Sigmoid colon (tissue), 7 donors: ENCODE measurements around the gene JMJD1C. TPM values are rescaled to one million over a fixed set of nuclear protein-coding genes. Genes with fewer than 3 reads are reported as not detected.

Experiments
- DNase-seq: peaks from one replicate; pipeline ENCODE4 v3.0.0-alpha.2; 2019
- H3K27ac ChIP-seq, 4 donors: fragments of 200-600 bp; sonication (generic); one replicate each; pipeline ENCODE4 v1.5.1; 2016 to 2019; ENCODE audit warnings: mild to moderate bottlenecking in 1 of 4
- H3K27me3 ChIP-seq, 3 donors: fragments of 200-600 bp; sonication (generic); one replicate each; pipeline ENCODE4 v1.5.1; 2019; ENCODE audit warnings: mild to moderate bottlenecking in 1 of 3
- H3K36me3 ChIP-seq, 4 donors: fragments of 200-600 bp; sonication (generic); one replicate each; pipeline ENCODE4 v1.5.1; 2016 to 2019
- H3K4me1 ChIP-seq, 4 donors: fragments of 200-600 bp; sonication (generic); one replicate each; pipeline ENCODE4 v1.5.1; 2017 to 2019
- H3K4me3 ChIP-seq, 4 donors: fragments of 200-600 bp; sonication (generic); one replicate each; pipeline ENCODE4 v1.5.1; 2017 to 2019; ENCODE audit warnings: mild to moderate bottlenecking in 2 of 4, moderate library complexity in 1 of 4
- H3K9me3 ChIP-seq, 4 donors: fragments of 200-600 bp in 3 of 4; sonication (generic) in 3 of 4; one replicate each; pipeline versions ENCODE4 v1.5.1 to v1.6.1; 2013 to 2019
- EP300 ChIP-seq, 4 donors: sonication (generic); formaldehyde crosslinking; IDR thresholded peaks; one replicate each; pipeline ENCODE4 v1.6.1; 2017; ENCODE audit warnings: antibody characterized with exemption in 4 of 4
- POLR2A ChIP-seq, 2 donors: fragments of 450-650 bp; IDR thresholded peaks; one replicate each; pipeline ENCODE4 v1.6.1; 2016; ENCODE audit warnings: antibody characterized with exemption in 2 of 2, mild to moderate bottlenecking in 2 of 2, moderate library complexity in 2 of 2
- POLR2AphosphoS5 ChIP-seq, 4 donors: sonication (generic); formaldehyde crosslinking; IDR thresholded peaks; one replicate each; pipeline ENCODE4 v1.6.1; 2017; ENCODE audit warnings: antibody characterized with exemption in 4 of 4
- WGBS, 2 donors: extraction: QIAGEN DNeasy Blood & Tissue Kit; methylation state at CpG; one replicate each; pipeline ENCODE4 v1.1.7; 2013; 5-methylcytosine and 5-hydroxymethylcytosine counted together
- intact Hi-C: fragments of 100-400 bp; cut with DNase I; formaldehyde crosslinking; loops from one replicate; pipeline ENCODE4 v1.15.1; 2023
- polyA plus RNA-seq, 3 donors: library from polyadenylated mRNA; stranded (reverse); fragments of 200-250 nt; gene quantifications; one replicate each; pipeline ENCODE4 v1.2.3, GENCODE V29; 2013
- total RNA-seq, 4 donors: library from RNA; depleted of rRNA; stranded (reverse); fragments of >200 nt; gene quantifications; one replicate each; pipeline ENCODE4 v1.1.0, GENCODE V29; 2016
- TF ChIP-seq, protein P1 (sequence below), 4 experiments: fragments of 450-650 bp in 3 of 4; fragments of 200-600 bp in 1 of 4; IDR thresholded peaks; one replicate each; pipeline ENCODE4 v1.5.1; 2016 to 2019; ENCODE audit warnings: antibody characterized with exemption in 4 of 4, mild to moderate bottlenecking in 3 of 4, moderate library complexity in 2 of 4
- donor health status: healthy with polysubstance abuse.
- donor health status: Bipolar disorder and iron deficiency.
- donor health status: healthy.

JMJD1C gene
- total and polyA plus RNA-seq, 7 donors = 13.2 to 134 (median 94.2) TPM

DNA sequence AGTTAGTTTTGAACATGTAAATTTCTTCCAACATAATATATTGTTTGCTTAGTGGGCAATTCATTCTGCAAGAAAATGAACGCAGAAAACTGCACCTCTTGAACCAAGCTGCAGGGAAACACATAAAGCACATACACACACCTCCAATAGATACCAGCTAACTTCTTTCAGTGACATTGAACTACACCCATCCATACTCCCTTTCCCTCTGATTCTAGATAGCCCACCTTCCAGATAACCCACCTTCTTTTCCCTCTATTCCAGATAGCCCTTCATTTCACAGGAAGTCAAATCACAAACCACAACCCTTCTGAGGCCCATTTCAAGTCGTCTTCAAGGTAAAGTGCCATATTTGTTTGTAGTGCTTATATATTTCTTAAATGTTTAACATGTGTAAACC is 304.2 kb downstream of the JMJD1C start:
- H3K4me3 ChIP-seq = no peak overlapping the region
- no peak for DNase-seq
- WGBS, 2 donors = 23 to 46% methylated on average over 2 of the region's 2 CpGs
- no peaks in the 10 kb centered on the region for H3K27me3 ChIP-seq
- H3K27ac ChIP-seq = no peak overlapping the region
- TF ChIP-seq, protein P1, sequence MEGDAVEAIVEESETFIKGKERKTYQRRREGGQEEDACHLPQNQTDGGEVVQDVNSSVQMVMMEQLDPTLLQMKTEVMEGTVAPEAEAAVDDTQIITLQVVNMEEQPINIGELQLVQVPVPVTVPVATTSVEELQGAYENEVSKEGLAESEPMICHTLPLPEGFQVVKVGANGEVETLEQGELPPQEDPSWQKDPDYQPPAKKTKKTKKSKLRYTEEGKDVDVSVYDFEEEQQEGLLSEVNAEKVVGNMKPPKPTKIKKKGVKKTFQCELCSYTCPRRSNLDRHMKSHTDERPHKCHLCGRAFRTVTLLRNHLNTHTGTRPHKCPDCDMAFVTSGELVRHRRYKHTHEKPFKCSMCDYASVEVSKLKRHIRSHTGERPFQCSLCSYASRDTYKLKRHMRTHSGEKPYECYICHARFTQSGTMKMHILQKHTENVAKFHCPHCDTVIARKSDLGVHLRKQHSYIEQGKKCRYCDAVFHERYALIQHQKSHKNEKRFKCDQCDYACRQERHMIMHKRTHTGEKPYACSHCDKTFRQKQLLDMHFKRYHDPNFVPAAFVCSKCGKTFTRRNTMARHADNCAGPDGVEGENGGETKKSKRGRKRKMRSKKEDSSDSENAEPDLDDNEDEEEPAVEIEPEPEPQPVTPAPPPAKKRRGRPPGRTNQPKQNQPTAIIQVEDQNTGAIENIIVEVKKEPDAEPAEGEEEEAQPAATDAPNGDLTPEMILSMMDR (IDR thresholded peaks at IDR 0.05) = no peak
- TF ChIP-seq POLR2AphosphoS5 (IDR thresholded peaks at IDR 0.05) (no peak), EP300 (IDR thresholded peaks at IDR 0.05) (no peak), POLR2A (IDR thresholded peaks at IDR 0.05) (no peak)
- no peaks in the 10 kb centered on the region for H3K36me3 ChIP-seq
- intact Hi-C loops = no loop called here
- H3K9me3 ChIP-seq = no peaks in the 10 kb centered on the region
- H3K4me1 ChIP-seq = peaks cover 0 to 15% (median 12%) of the 10 kb centered on the region in 4 donors

GRCh38 chr10:63157845-63158624 is 307.7 kb downstream of the JMJD1C start:
- Histone ChIP-seq H3K4me1 (peaks cover 0 to 39% (median 32%) of the 10 kb centered on the region in 4 donors), H3K27me3 (no peaks in the 10 kb centered on the region), H3K27ac (no peak overlapping the region), H3K4me3 (no peak overlapping the region), H3K9me3 (no peaks in the 10 kb centered on the region), H3K36me3 (peaks cover 0 to 15% (median 0%) of the 10 kb centered on the region in 4 donors)
- 58 to 68% methylated on average over 3 of the region's 3 CpGs for WGBS, 2 donors
- TF ChIP-seq, protein P1 (IDR thresholded peaks at IDR 0.05) = peak; percentile 30 to 76 (median 68)
- TF ChIP-seq POLR2A (IDR thresholded peaks at IDR 0.05) (no peak), POLR2AphosphoS5 (IDR thresholded peaks at IDR 0.05) (peak in 1 of 4 donors; percentile 14)
- no peak for DNase-seq
- intact Hi-C loops = loop anchor here (2.0 to 10.0 kb wide), 5 partner anchors 73 to 721 kb away; partner anchors contain the start of genes ADO and EGR2

- DNase-seq = no peak
- intact Hi-C loops = loop anchor here (5.0 to 10.0 kb wide), 4 partner anchors 71 to 719 kb away; partner anchors contain the start of genes ADO and EGR2
- Histone ChIP-seq H3K4me3 (no peak overlapping the region), H3K4me1 (peaks cover 0 to 39% (median 32%) of the 10 kb centered on the region in 4 donors), H3K27me3 (no peaks in the 10 kb centered on the region), H3K9me3 (no peaks in the 10 kb centered on the region), H3K27ac (peak overlapping the region in 3 of 4 donors; percentile 38 to 65 (median 43)), H3K36me3 (peaks cover 0 to 27% (median 0%) of the 10 kb centered on the region in 4 donors)
- 49 to 69% methylated on average over 2 of the region's 2 CpGs for WGBS, 2 donors
- TF ChIP-seq EP300 (IDR thresholded peaks at IDR 0.05) (peak; percentile 28 to 79 (median 56)), POLR2AphosphoS5 (IDR thresholded peaks at IDR 0.05) (peak; percentile 80 to 89 (median 86))
- TF ChIP-seq, protein P1 (IDR thresholded peaks at IDR 0.05) = no peak
These were observed 309.5 kb downstream of the JMJD1C start for GRCh38 chr10:63156236-63156635.

- H3K4me3 ChIP-seq = no peak overlapping the region
- H3K27me3 ChIP-seq = no peaks in the 10 kb centered on the region
- DNase-seq = no peak
- peaks cover 0 to 39% (median 32%) of the 10 kb centered on the region in 4 donors for H3K4me1 ChIP-seq
- peaks cover 0 to 27% (median 0%) of the 10 kb centered on the region in 4 donors for H3K36me3 ChIP-seq
- WGBS, 2 donors = 75 to 90% methylated on average over 8 of the region's 8 CpGs
- TF ChIP-seq EP300 (IDR thresholded peaks at IDR 0.05) (no peak), POLR2A (IDR thresholded peaks at IDR 0.05) (no peak), POLR2AphosphoS5 (IDR thresholded peaks at IDR 0.05) (no peak)
- TF ChIP-seq, protein P1 (IDR thresholded peaks at IDR 0.05) = no peak
- H3K9me3 ChIP-seq = no peaks in the 10 kb centered on the region
- peak overlapping the region in 2 of 4 donors; percentile 43 to 65 for H3K27ac ChIP-seq
- intact Hi-C loops = loop anchor here (5.0 to 10.0 kb wide), 4 partner anchors 71 to 718 kb away; partner anchors contain the start of genes ADO and EGR2
These were observed 310.3 kb downstream of the JMJD1C start for GRCh38 chr10:63155388-63156020.
